Uterus (tissue), 2 donors: ENCODE data around the gene CDK9.

ENCODE experiments used
- POLR2A ChIP-seq, 2 donors: fragments of 450-650 bp; IDR thresholded peaks; one replicate each; pipeline ENCODE4 v1.6.1; 2016; ENCODE audit warnings: antibody characterized with exemption in 2 of 2, mild to moderate bottlenecking in 1 of 2, moderate library complexity in 1 of 2
- TF ChIP-seq, protein P1 (sequence below), 4 experiments: fragments of 200-600 bp in 2 of 4; fragments of 450-650 bp in 2 of 4; sonication (generic) in 2 of 4; IDR thresholded peaks; one replicate each; pipeline ENCODE4 v1.5.1; 2016 to 2019; ENCODE audit warnings: antibody characterized with exemption in 4 of 4, mild to moderate bottlenecking in 2 of 4, moderate library complexity in 1 of 4

DNA sequence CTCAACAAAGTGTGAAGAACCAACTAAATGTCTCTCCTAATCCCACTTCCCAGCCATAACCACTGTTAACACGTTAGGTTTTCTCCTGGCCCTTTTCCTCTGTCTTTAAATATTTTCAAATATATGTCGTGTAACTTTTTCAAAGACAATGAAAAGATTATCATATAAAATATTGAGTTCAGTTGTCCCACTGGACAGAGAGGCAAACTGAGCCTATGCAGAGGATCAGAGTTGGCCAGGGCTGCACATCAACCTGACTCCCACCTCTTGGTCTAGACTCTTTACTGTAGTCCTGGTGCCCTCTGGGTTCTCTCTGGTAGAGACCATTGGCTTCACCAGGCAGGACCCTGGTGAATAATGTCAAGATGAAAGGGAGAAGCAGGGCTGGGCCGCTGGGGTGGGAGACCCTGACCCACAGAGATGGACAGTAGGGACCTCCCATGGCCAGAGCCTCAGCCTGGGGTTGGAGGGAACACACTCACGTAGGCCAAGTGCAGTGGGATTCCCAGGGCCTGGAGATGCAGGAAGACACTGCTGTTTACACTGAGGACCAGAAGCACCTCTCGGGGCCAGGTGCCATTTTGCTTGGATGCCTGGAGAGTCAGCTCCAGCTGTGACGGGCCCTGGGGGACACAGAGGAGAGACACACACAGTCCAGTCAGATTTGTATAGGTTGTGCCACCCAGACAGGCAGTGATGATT is 43.5 kb downstream of the CDK9 start:
- TF ChIP-seq, protein P1, sequence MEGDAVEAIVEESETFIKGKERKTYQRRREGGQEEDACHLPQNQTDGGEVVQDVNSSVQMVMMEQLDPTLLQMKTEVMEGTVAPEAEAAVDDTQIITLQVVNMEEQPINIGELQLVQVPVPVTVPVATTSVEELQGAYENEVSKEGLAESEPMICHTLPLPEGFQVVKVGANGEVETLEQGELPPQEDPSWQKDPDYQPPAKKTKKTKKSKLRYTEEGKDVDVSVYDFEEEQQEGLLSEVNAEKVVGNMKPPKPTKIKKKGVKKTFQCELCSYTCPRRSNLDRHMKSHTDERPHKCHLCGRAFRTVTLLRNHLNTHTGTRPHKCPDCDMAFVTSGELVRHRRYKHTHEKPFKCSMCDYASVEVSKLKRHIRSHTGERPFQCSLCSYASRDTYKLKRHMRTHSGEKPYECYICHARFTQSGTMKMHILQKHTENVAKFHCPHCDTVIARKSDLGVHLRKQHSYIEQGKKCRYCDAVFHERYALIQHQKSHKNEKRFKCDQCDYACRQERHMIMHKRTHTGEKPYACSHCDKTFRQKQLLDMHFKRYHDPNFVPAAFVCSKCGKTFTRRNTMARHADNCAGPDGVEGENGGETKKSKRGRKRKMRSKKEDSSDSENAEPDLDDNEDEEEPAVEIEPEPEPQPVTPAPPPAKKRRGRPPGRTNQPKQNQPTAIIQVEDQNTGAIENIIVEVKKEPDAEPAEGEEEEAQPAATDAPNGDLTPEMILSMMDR (IDR thresholded peaks at IDR 0.05), result no peak
- no peak for TF ChIP-seq POLR2A (IDR thresholded peaks at IDR 0.05)
